ENCODE measurements around the gene OR5H2.
"Not testable (repeated sequence)": the region's sequence is repeated elsewhere in the genome, so short reads cannot be mapped to it uniquely, and the experiment has no call there.

OR5H2 gene

DNA sequence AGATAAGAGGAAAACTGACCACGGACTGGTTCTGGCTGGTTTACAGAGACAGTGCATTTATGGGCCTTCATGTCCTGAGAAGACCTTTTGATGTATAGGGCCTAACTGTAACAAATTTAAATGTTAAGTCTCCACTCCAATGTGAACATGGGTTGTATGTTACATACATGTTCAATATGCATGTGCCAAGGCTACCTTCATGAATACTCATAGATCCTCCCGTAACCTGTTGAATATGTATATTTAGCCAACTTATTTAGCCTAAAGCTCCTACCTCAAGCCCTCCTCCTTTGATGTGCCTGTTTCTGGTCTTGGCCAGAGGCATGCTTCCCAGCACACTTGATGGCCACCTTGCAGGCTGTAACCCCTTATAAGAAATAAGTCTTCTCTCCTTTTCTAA, at the start of gene OR5H2:
OR5H2 (plus strand) TSS at position 301 of the 400 bp plus-strand sequence. CDS start 398 bp downstream, outside the sequence.
- in situ Hi-C loops (cut with HindIII; ENCODE audit: low sequenced_read_pairs) = no loop called here

DNA sequence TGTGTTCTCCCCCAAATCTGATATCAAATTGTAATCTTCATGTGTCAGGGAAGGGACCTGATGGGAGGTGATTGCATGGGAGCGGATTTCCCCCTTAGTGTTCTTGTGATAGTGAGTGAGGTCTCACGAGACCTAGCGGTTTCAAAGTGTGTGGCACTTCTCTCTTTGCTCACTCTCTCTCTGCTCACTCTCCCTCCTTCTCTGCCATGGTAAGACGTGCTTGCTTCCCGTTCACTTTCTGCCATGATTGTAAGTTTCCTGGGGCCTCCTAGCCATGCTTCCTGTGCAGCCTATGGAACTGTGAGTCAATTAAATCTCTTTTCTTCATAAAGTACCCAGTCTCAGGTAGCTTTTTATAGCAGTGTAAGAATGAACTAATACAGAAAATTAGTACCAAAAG, 48.8 kb upstream of the OR5H2 start:
- in situ Hi-C loops (cut with HindIII; ENCODE audit: low sequenced_read_pairs) = no loop called here

DNA sequence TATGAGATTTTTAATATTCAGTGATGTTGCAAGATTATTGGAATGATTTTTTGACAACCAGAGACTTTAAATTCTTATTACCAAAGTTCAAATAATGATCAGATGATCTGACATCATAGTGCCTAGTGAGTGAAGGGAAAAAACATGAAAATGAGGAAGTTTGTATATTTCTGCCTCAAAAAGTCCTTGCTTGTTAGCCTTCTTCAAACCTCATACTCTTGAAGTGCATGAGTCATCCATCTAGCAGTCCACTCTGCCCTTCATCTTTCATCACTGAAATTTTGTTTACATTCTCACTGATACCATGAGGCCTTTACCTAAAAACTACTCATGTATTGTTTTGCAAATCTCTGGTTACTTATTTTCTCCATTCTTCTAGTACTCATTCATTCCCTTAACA, 42.2 kb upstream of the OR5H2 start:
- in situ Hi-C loops (cut with HindIII; ENCODE audit: low sequenced_read_pairs) = no loop called here

DNA sequence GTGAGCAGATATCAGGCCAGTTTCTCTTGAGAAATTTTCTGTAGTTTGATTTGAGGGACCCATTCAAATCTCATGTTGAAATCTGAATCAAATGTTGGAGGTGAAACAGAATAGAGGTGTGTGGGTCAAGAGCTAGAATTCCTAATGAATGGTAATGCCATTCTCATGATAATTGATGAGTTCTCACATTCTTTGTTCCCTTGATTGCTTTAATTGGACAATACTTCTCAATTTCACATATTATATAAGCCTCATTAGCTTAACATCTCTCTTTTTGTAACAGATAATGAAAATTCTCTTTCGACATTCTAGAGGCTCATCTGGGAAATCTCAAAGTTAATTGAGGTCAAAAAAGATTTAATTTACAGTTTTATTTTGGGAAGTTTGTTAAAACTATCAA, 40.1 kb upstream of the OR5H2 start:
- in situ Hi-C loops (cut with HindIII; ENCODE audit: low sequenced_read_pairs) = no loop called here

DNA sequence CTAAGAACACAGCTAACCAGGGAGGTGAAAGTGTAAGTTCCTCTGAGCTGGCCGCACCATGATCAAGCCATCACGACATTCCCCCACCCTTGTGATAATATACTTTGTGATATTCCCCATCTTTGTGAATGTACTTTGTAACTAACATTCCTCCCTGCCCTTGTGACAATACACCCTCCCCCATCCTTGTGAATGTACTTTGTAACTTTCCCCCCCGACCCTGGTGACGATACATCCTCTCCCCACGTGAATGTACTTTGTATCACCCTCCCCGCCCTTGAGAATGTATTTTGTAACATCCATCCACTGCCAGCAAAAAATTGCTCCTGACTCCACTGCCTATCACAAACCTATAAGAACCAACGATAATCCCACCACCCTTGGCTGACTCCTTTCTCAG, 38.5 kb upstream of the OR5H2 start:
- in situ Hi-C loops (cut with HindIII; ENCODE audit: low sequenced_read_pairs) = no loop called here

DNA sequence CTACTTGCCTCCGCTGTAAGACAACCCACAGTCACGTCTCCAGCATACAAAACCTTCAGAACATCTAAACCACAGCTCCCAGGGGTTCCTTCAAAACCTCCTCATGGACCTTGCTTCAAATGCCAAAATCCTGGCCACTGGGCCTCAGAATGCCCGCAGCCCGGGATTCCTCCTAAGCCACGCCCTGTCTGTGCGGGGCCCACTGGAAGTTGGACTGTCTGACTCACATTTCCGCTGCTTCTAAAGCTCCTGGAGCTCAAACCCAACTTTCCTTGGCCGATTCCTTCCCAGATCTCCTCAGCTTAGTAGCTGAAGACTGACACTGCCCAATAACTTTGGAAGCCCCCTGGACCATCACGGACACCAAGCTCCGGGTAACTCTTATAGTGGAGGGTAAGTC, 36.2 kb upstream of the OR5H2 start:
- in situ Hi-C loops (cut with HindIII; ENCODE audit: low sequenced_read_pairs) = no loop called here

DNA sequence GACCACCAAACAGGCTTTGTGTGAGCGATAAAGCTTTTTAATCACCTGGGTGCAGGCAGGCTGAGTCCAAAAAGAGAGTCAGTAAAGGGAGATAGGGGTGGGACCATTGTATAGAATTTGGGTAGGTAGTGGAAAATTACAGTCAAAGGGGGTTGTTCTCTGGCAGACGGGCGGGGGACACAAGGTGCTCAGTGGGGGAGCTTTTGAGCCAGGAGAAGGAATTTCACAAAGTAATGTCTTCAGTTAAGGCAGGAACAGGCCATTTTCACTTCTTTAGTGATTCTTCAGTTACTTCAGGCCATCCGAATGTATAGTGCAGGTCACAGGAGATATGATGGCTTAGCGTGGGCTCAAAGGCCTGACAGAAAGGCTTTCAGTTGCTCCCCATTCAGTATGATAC, 26.3 kb upstream of the OR5H2 start:
- in situ Hi-C loops (cut with HindIII; ENCODE audit: low sequenced_read_pairs) = not testable (repeated sequence)

DNA sequence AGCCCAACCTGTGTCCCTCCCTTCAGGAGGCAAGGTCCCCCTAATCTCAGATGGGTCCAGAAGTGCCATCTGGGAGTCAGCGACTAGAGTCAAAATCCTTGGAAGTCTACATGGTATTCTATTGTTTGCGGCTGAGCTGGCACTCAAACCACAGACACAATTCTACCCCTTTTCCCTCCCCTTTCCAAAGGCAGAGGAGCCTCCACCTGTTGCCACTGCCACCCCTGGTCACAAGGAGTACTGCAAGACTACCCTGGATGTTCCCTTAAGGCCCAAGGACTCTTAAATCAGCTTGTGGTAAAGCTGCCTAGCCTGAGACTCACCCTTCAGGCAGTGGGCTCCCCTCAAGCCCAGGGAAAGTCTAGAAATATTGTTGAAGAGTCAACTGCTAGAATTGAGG, 22.6 kb upstream of the OR5H2 start:
- in situ Hi-C loops (cut with HindIII; ENCODE audit: low sequenced_read_pairs) = no loop called here

DNA sequence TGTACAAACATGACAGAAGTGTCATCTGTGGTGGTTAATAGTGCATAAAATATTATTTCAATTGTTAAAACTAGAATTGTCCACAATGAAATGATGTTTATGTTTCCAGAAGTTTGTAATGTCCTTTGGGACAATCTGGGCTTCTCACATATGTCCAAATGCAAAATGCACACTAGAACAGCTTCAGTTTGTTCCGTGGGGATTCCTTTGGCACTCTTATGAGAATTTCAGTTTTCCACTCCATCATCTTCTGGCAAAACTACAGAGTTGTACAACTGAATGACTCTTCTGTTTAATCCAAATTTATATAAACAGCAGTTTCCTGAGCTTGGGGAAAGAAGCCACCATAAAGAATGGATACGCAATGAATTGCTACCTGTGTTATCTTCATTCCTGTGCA, 20.3 kb upstream of the OR5H2 start:
- in situ Hi-C loops (cut with HindIII; ENCODE audit: low sequenced_read_pairs) = no loop called here

DNA sequence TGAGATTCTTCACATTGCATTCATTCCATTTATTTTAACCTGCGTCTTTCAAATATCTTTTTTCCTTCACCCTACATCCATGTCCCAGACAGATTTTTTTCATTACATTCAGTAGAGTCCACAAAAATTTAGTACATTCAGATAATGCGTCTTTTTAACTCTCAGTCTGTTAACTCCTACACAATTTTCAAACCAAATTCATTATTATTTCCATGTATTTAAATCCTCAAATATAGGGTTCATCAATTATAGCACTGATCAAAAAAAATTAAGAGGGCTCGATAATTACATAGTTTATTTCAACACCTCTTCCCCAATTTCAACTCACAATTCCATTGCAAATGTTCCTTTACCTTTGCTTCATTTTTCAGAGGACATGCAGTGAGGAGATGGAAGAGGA, 18.4 kb upstream of the OR5H2 start, which contains the start of gene OR5H6:
OR5H6 (plus strand) TSS at position 301 of the 400 bp plus-strand sequence; CDS start at position 390, 89 bp downstream.
- in situ Hi-C loops (cut with HindIII; ENCODE audit: low sequenced_read_pairs) = no loop called here

DNA sequence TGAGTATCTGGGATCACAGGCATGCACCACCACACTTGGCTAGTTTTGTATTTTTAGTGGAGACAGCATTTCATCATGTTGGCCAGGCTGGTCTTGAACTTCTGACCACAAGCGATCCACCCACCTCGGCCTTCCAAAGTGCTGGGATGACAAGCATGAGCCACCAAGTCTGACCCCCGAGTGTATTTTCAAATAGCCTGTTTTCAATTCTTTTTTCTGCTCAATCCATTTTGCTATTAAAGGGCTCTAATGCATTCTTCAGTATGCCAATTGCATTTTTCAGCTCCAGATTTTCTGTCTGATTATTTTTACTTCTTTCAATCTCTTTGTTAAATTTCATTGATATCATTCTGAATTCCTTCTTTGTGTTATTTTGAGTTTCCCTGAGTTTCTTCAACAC, 12.5 kb upstream of the OR5H2 start:
- in situ Hi-C loops (cut with HindIII; ENCODE audit: low sequenced_read_pairs) = no loop called here

DNA sequence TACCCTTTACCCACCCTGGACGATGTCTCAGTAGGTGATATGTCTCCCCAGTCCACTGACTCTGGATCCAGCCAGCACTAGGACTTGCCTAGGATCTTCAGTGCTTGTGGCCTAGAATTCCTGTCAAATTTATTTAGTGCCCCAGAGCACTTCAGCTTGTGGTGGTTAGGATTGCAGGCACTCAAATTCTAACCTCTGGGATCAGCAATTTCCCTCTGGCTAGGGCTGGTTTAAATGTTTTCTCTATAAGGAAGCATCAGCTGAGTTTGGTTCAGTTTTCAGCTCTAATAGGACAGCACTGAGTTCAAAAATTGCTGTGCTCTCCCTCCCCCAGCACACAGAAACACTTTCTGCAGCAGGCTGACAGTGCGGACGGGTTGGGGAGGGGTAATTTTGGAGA, 10.2 kb upstream of the OR5H2 start:
- in situ Hi-C loops (cut with HindIII; ENCODE audit: low sequenced_read_pairs) = no loop called here

DNA sequence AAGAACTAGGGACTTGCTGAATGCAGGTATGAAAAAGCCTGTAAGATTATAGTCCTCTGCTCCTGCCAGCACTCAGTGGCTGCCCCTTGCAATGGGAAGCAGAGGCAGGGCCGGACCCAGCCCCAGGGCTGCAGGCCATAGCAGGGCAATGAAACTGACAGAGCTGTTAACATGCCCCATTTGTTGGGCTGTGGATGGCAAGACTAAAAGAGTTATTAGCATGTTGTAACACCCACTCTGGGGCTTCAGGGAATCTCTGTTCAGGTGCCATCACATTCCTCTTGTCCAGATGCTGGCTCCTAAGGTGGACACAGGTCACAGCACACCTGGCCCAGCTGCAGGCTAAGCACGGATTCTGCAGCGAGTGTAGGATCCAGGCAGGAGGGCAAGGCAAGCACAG, 7.4 kb upstream of the OR5H2 start:
- in situ Hi-C loops (cut with HindIII; ENCODE audit: low sequenced_read_pairs) = no loop called here

DNA sequence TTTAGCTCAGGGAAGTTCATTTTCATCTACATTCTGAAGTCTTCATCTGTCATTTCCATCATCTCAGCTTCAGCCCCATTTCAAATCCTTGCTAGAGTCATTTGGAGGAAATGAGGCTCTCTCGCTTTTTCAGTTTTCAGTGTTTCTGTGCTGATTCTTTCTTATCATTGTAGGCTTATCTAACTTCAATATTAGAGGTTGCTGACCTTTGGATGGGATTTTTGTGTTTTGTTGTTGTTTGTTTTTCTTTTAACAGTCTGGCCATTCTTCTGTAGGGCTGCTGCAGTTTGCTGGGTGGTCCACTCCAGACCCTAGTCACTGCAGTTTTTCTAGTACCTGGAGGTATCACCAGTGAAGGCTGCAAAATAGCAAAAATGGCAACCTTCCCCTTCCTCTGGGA, 8.6 kb downstream of the OR5H2 start:
- in situ Hi-C loops (cut with HindIII; ENCODE audit: low sequenced_read_pairs) = no loop called here

DNA sequence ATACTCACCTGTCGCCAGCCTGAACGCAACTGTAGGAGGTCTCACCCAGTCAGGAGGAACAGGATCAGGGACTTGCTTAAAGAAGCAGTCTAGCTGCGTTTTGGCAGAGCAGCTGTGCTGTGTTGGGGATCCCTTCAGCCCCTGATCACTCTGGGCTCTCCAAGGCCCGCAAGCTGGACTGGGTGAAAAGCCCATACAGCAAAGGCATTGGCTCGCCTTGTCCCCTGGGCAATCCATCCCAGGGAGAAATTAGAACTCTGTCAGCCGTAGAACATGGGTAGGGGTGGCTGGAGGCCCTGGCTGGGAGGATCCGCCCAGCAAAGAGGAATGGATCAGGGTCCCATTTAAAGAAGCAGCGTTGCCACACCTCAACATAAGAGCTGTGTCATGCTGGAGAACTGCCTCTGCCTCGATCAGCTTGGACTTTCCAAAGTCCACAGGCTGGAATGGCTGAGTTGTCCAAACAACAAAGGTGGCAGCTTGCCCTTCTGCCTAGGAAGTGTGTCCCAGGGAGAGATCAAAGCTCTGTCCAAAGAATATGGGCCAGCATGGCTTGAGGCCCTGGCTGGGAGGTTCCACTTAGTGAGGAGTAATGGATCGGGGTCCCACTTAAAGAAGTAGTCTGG, 9.1 kb downstream of the OR5H2 start:
- in situ Hi-C loops (cut with HindIII; ENCODE audit: low sequenced_read_pairs) = no loop called here

DNA sequence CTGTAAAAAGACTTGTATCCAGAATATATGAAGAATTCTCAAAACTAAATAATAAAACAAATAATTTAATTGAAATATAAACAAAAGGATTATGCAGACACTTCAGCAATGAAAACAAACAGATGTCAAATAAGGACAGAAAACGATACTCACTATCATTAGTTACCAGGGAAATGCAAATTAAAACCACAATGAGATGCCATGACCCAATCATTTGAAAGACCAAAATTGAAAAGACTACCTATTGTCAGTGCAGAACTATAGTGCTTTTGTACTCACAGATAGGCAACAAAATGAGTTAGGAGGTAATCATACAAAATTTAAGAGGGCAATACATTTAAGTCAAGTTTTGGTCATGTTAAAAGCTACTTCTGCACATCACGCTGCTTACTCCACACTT, 39.8 kb downstream of the OR5H2 start:
- in situ Hi-C loops (cut with HindIII; ENCODE audit: low sequenced_read_pairs) = no loop called here

DNA sequence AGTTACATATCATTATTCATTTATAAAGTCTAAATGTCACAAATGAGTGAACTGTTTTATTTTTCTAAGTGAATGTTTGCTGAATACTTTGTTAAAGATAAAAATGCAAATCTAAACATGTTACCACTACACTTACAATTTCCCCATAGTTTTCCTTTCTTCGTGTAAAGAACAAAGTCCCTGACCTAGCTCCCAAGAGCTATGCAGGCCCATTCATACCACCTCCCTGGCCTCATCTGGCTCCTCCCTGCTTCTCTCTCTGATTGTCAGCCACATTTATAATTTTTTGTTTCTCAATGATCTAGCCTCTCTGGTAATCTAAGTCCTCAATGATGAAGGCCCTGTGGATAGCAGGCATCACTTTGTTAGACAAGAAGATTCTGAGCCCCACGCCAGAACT, 40.4 kb downstream of the OR5H2 start:
- in situ Hi-C loops (cut with HindIII; ENCODE audit: low sequenced_read_pairs) = no loop called here

DNA sequence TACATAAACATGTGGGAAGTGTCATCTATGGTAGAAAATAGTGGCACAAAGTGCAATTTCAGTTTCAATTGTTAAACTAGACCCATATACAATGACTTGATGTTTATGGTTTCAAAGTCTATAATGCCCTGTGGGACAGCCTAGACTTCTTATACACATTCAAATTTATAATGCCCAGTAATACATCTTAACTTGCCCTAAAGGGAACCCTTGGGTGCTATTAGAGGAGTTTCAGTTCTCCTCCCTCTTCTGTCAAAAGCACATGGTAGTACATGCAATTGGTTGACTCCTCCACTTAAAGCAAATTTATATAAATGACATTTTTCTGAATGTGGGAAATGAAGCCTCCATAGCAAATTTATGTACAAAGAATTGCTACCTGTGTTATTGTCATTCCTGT, 41.1 kb downstream of the OR5H2 start:
- in situ Hi-C loops (cut with HindIII; ENCODE audit: low sequenced_read_pairs) = no loop called here

DNA sequence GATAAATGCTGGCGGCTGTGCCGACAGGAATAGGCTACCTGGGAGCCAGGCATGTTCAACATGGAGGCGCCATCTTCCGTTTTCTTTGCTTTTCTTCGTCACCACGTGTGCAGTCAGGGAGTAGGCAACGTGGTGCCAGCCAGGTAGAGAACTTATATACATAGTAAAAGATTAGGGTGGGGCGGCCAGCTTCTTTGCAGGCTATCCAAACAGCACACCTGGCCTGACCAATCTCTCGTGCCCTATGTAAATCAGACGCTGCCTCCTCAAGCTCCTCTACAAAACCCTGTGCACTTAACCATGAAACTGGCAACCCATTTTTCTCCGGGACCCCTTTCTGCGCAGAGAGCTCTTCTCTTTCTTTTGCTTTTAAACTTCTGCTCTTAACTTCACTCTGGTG, 42.8 kb downstream of the OR5H2 start:
- in situ Hi-C loops (cut with HindIII; ENCODE audit: low sequenced_read_pairs) = no loop called here

DNA sequence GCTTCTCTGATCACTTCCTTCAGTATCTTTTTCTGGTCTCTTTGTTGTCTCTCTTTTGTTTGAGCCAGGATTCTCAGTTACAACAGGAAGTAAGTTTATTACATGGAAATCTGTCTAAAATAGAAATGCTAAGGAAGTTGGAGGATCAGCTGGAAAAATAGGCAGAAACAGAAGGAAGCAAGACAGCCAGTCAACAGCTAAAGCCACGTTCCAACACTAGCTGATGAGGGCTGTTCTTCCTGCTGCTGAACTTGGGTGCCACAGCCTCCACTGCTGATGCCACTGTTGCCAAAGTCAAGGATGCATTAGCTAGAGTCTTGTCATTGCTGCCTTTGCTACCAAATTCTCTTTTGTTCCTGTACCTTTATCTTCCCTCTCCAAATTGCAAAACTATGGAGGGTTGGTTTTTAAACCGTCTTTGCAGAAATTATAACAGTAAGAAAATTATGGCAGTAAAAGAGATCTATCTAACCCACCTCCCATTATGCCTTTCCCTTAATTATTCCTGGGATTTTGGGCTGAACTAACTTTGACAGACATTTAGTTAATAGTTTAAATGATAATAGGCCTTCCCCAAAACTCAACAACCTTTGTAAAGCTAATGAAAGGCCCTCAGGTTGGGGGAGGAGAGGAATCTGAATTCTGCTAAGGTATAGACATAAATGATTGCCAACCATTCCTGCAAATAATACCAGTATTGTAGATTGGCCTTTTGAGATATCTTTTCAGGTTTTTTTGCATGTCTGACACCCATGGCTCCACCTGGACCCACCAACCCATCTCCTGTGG, 44.0 kb downstream of the OR5H2 start:
- in situ Hi-C loops (cut with HindIII; ENCODE audit: low sequenced_read_pairs) = no loop called here

DNA sequence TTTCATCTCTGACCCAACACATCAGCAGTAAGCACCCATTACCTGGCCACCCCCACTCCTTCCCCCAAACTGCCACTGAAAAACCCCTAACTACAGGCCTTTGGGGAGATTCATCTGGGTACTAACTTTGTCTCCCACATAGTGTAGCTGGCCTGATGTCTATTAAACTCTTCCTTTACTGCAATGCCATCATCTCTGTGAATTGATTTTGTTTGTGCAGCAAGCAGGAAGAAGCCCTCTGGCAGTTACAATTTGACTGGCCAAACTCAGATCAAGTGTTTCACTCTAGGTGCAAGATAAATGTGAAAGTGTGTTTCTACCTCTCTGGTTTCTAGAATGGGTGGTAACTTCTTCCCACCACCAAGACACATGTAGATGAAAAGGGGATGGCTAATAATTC, 44.6 kb downstream of the OR5H2 start:
- in situ Hi-C loops (cut with HindIII; ENCODE audit: low sequenced_read_pairs) = no loop called here

DNA sequence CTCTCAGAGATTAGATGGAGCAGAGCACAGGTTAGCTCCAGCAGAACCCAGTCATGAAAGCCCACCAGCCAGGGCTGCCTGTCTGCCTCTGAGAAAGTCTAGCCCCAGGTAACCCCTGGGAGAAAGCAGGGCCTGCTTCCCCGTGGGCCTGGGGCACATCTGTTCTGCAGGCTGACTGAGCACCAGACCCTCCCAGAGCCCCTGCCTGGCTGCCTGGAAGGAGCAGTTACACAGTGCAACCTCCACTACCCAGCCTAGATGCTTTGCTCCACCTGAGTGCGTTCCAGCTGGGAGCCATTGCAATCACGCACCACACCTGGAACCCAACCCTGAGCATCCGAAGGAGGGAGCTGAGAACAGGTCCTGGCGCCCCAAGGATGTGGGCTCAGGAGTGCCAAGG, 46.6 kb downstream of the OR5H2 start:
- in situ Hi-C loops (cut with HindIII; ENCODE audit: low sequenced_read_pairs) = no loop called here

All from endothelial cell of hepatic sinusoid (primary cell).